ENCODE data around the gene LTO1. TPM values are rescaled to one million over a fixed set of nuclear protein-coding genes. Genes with fewer than 3 reads are reported as not detected.

The LTO1 gene
- polyA plus RNA-seq, 1 donor (not counting 4 experiments of a cell fraction or from before 2014, with no cell fraction given), result 24.3 TPM

DNA sequence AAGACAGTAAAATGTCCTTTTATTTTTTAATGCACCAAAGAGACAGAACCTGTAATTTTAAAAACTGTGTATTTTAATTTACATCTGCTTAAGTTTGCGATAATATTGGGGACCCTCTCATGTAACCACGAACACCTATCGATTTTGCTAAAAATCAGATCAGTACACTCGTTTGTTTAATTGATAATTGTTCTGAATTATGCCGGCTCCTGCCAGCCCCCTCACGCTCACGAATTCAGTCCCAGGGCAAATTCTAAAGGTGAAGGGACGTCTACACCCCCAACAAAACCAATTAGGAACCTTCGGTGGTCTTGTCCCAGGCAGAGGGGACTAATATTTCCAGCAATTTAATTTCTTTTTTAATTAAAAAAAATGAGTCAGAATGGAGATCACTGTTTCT is 35.3 kb downstream of the LTO1 start:
- Histone ChIP-seq H3K27ac (ENCODE audit: control insufficient read depth, insufficient read depth, low read length) (peak overlapping the region; percentile 86), H3K9me1 (ENCODE audit: control insufficient read depth, extremely low read depth, insufficient read depth, low read length) (no peaks in the 10 kb centered on the region), H3K4me1 (ENCODE audit: control insufficient read depth, extremely low read depth, insufficient read depth, low read length) (peaks cover 31% of the 10 kb centered on the region), H3K27me3 (ENCODE audit: control insufficient read depth, extremely low read depth, insufficient read depth, low read length) (peaks cover 12% of the 10 kb centered on the region), H3K79me2 (ENCODE audit: control insufficient read depth, insufficient read depth, low read length) (peaks cover 32% of the 10 kb centered on the region), H4K20me1 (ENCODE audit: control insufficient read depth, extremely low read depth, insufficient read depth, low read length) (peaks cover 14% of the 10 kb centered on the region), H3K36me3 (ENCODE audit: control insufficient read depth in 2 of 2, extremely low read depth in 1 of 2, insufficient read depth in 2 of 2, low read length in 2 of 2) (peaks cover 11 to 14% of the 10 kb centered on the region in 2 experiments), H3K9me3 (ENCODE audit: control insufficient read depth, low read depth, low read length) (no peaks in the 10 kb centered on the region), H3K4me3 (ENCODE audit: control insufficient read depth in 2 of 3, extremely low read depth in 1 of 3, insufficient read depth in 2 of 3, low read depth in 1 of 3, low read length in 3 of 3) (peak overlapping the region; percentile 72 to 79 (median 73)), H3K9ac (ENCODE audit: control insufficient read depth, extremely low read depth, insufficient read depth, low read length) (peak overlapping the region; percentile 85), H2AFZ (ENCODE audit: control insufficient read depth, low read length) (peak overlapping the region; percentile 68), H3K4me2 (ENCODE audit: control insufficient read depth, extremely low read depth, insufficient read depth, low read depth, low read length) (peak overlapping the region; percentile 99)
- dilution Hi-C loops (cut with MboI; ENCODE audit: extremely low pct_ligation_motif_present, low sequenced_read_pairs), result no loop called here
- TF ChIP-seq EZH2 (IDR thresholded peaks at IDR 0.05; ENCODE audit: low read length), result no peak
- TF ChIP-seq, protein P1, sequence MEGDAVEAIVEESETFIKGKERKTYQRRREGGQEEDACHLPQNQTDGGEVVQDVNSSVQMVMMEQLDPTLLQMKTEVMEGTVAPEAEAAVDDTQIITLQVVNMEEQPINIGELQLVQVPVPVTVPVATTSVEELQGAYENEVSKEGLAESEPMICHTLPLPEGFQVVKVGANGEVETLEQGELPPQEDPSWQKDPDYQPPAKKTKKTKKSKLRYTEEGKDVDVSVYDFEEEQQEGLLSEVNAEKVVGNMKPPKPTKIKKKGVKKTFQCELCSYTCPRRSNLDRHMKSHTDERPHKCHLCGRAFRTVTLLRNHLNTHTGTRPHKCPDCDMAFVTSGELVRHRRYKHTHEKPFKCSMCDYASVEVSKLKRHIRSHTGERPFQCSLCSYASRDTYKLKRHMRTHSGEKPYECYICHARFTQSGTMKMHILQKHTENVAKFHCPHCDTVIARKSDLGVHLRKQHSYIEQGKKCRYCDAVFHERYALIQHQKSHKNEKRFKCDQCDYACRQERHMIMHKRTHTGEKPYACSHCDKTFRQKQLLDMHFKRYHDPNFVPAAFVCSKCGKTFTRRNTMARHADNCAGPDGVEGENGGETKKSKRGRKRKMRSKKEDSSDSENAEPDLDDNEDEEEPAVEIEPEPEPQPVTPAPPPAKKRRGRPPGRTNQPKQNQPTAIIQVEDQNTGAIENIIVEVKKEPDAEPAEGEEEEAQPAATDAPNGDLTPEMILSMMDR (optimal IDR thresholded peaks at IDR 0.05 in 1 of 3, IDR thresholded peaks at IDR 0.05 in 1 of 3, conservative IDR thresholded peaks at IDR 0.05 in 1 of 3; ENCODE audit: extremely low read depth in 1 of 3, insufficient read depth in 2 of 3, low read length in 3 of 3), result no peak
- DNase-seq (ENCODE audit: low read depth, low spot score) (no peak), FAIRE-seq (no peak)

DNA sequence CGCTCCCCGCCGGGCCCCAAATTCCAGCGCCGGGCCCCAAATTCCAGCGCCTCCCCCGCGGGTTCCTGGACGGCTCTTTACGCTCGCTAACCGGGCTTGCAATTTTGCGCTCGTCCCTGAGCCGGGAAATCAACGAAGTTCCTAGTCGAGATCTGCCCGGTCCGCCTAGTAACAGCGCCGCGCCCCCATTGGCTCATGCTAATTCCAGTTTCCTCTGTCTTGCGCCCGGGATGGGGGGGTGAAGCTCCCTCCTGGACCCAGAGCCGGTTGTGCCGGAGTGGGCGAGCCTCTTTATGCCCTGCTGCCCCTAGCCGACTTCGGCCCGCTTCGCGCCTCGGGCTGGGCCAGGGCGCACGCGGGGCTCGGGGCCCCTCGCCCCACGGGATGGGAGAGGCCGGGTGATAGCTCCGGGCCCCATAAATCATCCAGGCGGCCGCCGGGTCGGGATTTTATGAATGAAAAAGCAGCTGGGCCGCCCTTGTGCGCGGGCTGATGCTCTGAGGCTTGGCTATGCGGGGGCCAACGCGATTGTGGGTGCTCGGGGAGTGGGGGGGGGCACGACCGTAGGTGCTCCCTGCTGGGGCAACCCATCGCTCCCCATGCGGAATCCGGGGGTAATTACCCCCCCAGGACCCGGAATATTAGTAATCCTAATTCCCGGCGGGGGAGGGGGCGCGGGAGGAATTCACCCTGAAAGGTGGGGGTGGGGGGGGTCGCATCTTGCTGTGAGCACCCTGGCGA is 36.0 kb downstream of the LTO1 start:
- Histone ChIP-seq H3K79me2 (ENCODE audit: control insufficient read depth, insufficient read depth, low read length) (peaks cover 25% of the 10 kb centered on the region), H3K36me3 (ENCODE audit: control insufficient read depth in 2 of 2, extremely low read depth in 1 of 2, insufficient read depth in 2 of 2, low read length in 2 of 2) (peaks cover 7 to 8% of the 10 kb centered on the region in 2 experiments), H3K27me3 (ENCODE audit: control insufficient read depth, extremely low read depth, insufficient read depth, low read length) (peaks cover 12% of the 10 kb centered on the region), H3K4me2 (ENCODE audit: control insufficient read depth, extremely low read depth, insufficient read depth, low read depth, low read length) (peak overlapping the region; percentile 99), H3K4me1 (ENCODE audit: control insufficient read depth, extremely low read depth, insufficient read depth, low read length) (peaks cover 30% of the 10 kb centered on the region), H2AFZ (ENCODE audit: control insufficient read depth, low read length) (peak overlapping the region; percentile 49), H3K27ac (ENCODE audit: control insufficient read depth, insufficient read depth, low read length) (peak overlapping the region; percentile 86), H3K9me1 (ENCODE audit: control insufficient read depth, extremely low read depth, insufficient read depth, low read length) (no peaks in the 10 kb centered on the region), H3K9ac (ENCODE audit: control insufficient read depth, extremely low read depth, insufficient read depth, low read length) (peak overlapping the region; percentile 85), H4K20me1 (ENCODE audit: control insufficient read depth, extremely low read depth, insufficient read depth, low read length) (peaks cover 7% of the 10 kb centered on the region), H3K4me3 (ENCODE audit: control insufficient read depth in 2 of 3, extremely low read depth in 1 of 3, insufficient read depth in 2 of 3, low read depth in 1 of 3, low read length in 3 of 3) (peak overlapping the region; percentile 72 to 79 (median 73)), H3K9me3 (ENCODE audit: control insufficient read depth, low read depth, low read length) (no peaks in the 10 kb centered on the region)
- peak; percentile 78 for DNase-seq (ENCODE audit: low read depth, low spot score)
- dilution Hi-C loops (cut with MboI; ENCODE audit: extremely low pct_ligation_motif_present, low sequenced_read_pairs), result no loop called here
- TF ChIP-seq, protein P1 (optimal IDR thresholded peaks at IDR 0.05 in 1 of 3, IDR thresholded peaks at IDR 0.05 in 1 of 3, conservative IDR thresholded peaks at IDR 0.05 in 1 of 3; ENCODE audit: extremely low read depth in 1 of 3, insufficient read depth in 2 of 3, low read length in 3 of 3), result no peak
- no peak for TF ChIP-seq EZH2 (IDR thresholded peaks at IDR 0.05; ENCODE audit: low read length)
- peak; percentile 77 for FAIRE-seq

Data from keratinocyte (primary cell).